Endothelial cell of umbilical vein (primary cell): Measurements from ENCODE around the gene DIO1. TPM values are rescaled to one million over a fixed set of nuclear protein-coding genes. Genes with fewer than 3 reads are reported as not detected.

Source experiments
- BruUV-seq: library from RNA; stranded (reverse); fragments of 400-500 nt; replicated peaks from 2 replicates; lab custom pipeline; 2021; lab: Mats Ljungman, UMichigan
- CTCF ChIA-PET: fragments of 300-600, 350-600 bp; sonication (Branson Sonifier 250); formaldehyde crosslinking; loops from one replicate; lab custom pipeline; 2021; ENCODE audit warnings: antibody characterized with exemption, inconsistent platforms; lab: Charles Lee
- POLR2A ChIA-PET: fragments of 300-600, 350-600 bp; sonication (Branson Sonifier 250); formaldehyde crosslinking; loops from one replicate; lab custom pipeline; 2021; ENCODE audit warnings: antibody characterized with exemption, inconsistent platforms; lab: Charles Lee
- DNase-seq: peaks from one replicate; pipeline ENCODE4 v3.0.0-alpha.2; 2011; ENCODE audit warnings: low read depth, low spot score
- FAIRE-seq: peaks from 2 replicates; lab custom pipeline; 2011; peaks lifted over from hg19 to GRCh38; lab: Jason Lieb, UNC
- H2AFZ ChIP-seq: 2 replicates; pipeline ENCODE4 v1.6.0; 2012; ENCODE audit warnings: low read depth, low read length, control low read depth, inconsistent platforms
- H3K27ac ChIP-seq: 2 replicates; pipeline ENCODE4 v1.5.1; 2011; ENCODE audit warnings: low read depth, mild to moderate bottlenecking, control low read depth, low read length, moderate library complexity; ENCODE audit not compliant: insufficient read depth
- H3K27me3 ChIP-seq, 2 experiments: 2 replicates each; pipeline versions ENCODE4 v1.6.0 to v1.6.1; 2011; ENCODE audit warnings: low read length in 2 of 2, mixed read lengths in 1 of 2; ENCODE audit not compliant: control insufficient read depth in 2 of 2, insufficient read depth in 2 of 2
- H3K36me3 ChIP-seq, 2 experiments: 2 replicates in 1 of 2; 3 replicates in 1 of 2; pipeline ENCODE4 v1.5.1; 2011; ENCODE audit warnings: low read length in 2 of 2, mild to moderate bottlenecking in 1 of 2, moderate library complexity in 1 of 2; ENCODE audit not compliant: control insufficient read depth in 2 of 2, insufficient read depth in 2 of 2; ENCODE audit errors: extremely low read depth in 1 of 2
- H3K4me1 ChIP-seq: 3 replicates; pipeline ENCODE4 v1.5.1; 2011; ENCODE audit warnings: mild to moderate bottlenecking, low read length; ENCODE audit not compliant: control insufficient read depth, insufficient read depth; ENCODE audit errors: extremely low read depth
- H3K4me2 ChIP-seq: 2 replicates; pipeline ENCODE4 v1.6.1; 2011; ENCODE audit warnings: low read length, control low read depth, mixed read lengths; ENCODE audit not compliant: insufficient read depth
- H3K4me3 ChIP-seq, 3 experiments: fragments of 200-600 bp in 1 of 3; sonication (generic), shearing (Covaris generic) in 1 of 3; replicated peaks in 1 of 3; 2 replicates each; pipeline ENCODE4 v1.5.1; 2011 to 2016; ENCODE audit warnings: control low read depth in 3 of 3, low read length in 3 of 3, mild to moderate bottlenecking in 2 of 3, inconsistent platforms in 1 of 3, low read depth in 1 of 3, moderate library complexity in 1 of 3; ENCODE audit not compliant: insufficient read depth in 1 of 3
- H3K79me2 ChIP-seq: 2 replicates; pipeline ENCODE4 v1.6.0; 2012; ENCODE audit warnings: low read length, inconsistent platforms; ENCODE audit not compliant: control insufficient read depth, insufficient read depth
- H3K9ac ChIP-seq: replicated peaks from 2 replicates; pipeline ENCODE3; 2011; ENCODE audit warnings: low read length, control low read depth; ENCODE audit not compliant: insufficient read depth; ENCODE audit errors: extremely low read depth
- H3K9me1 ChIP-seq: replicated peaks from 3 replicates; pipeline ENCODE4 v1.6.0; 2011; ENCODE audit warnings: mild to moderate bottlenecking, low read length; ENCODE audit not compliant: control insufficient read depth, insufficient read depth; ENCODE audit errors: extremely low read depth
- H3K9me3 ChIP-seq: replicated peaks from 2 replicates; pipeline ENCODE4 v1.5.1; 2012; ENCODE audit warnings: low read length, inconsistent platforms; ENCODE audit not compliant: control insufficient read depth, insufficient read depth
- H4K20me1 ChIP-seq: replicated peaks from 2 replicates; pipeline ENCODE3; 2011; ENCODE audit warnings: mild to moderate bottlenecking, low read length; ENCODE audit not compliant: control insufficient read depth, insufficient read depth; ENCODE audit errors: extremely low read depth
- CTCF ChIP-seq, 2 donors: IDR thresholded peaks; 1 replicate in 1 of 2; 2 replicates in 1 of 2; pipeline ENCODE4 v1.5.1; 2011; ENCODE audit warnings: low read length in 2 of 2, mild to moderate bottlenecking in 2 of 2, moderate library complexity in 2 of 2, control low read depth in 1 of 2, inconsistent platforms in 1 of 2, low read depth in 1 of 2; ENCODE audit not compliant: insufficient read depth in 1 of 2; ENCODE audit errors: extremely low read depth in 1 of 2
- EZH2 ChIP-seq: IDR thresholded peaks from 2 replicates; pipeline ENCODE4 v1.6.1; 2012; ENCODE audit warnings: borderline replicate concordance, low read depth, mild to moderate bottlenecking, moderate library complexity, low read length, inconsistent platforms; ENCODE audit not compliant: severe bottlenecking
- FOS ChIP-seq: IDR thresholded peaks from 2 replicates; pipeline ENCODE4 v1.6.1; 2011; ENCODE audit warnings: mild to moderate bottlenecking, low read length, moderate library complexity, borderline replicate concordance; ENCODE audit not compliant: insufficient read depth
- GATA2 ChIP-seq: IDR thresholded peaks from 2 replicates; pipeline ENCODE4 v1.7.0; 2011; ENCODE audit warnings: low read depth, mild to moderate bottlenecking, moderate library complexity, mixed read lengths, low read length; ENCODE audit not compliant: insufficient read length, insufficient read depth
- JUN ChIP-seq: IDR thresholded peaks from 2 replicates; pipeline ENCODE4 v1.6.1; 2011; ENCODE audit warnings: borderline replicate concordance, low read depth; ENCODE audit not compliant: insufficient read length, insufficient read depth
- MAX ChIP-seq: IDR thresholded peaks from 2 replicates; pipeline ENCODE4 v1.6.1; 2011; ENCODE audit not compliant: insufficient read depth, insufficient read length
- MYC ChIP-seq: IDR thresholded peaks from one replicate; pipeline ENCODE4 v1.6.1; 2011; ENCODE audit warnings: mild to moderate bottlenecking, low read depth, low read length
- POLR2A ChIP-seq: IDR thresholded peaks from 2 replicates; pipeline ENCODE4 v1.6.1; 2012; ENCODE audit warnings: low read depth, mild to moderate bottlenecking, control low read depth, low read length
- POLR2AphosphoS5 ChIP-seq: IDR thresholded peaks from 2 replicates; pipeline ENCODE4 v1.6.1; 2012; ENCODE audit warnings: low read depth, mild to moderate bottlenecking, control low read depth, low read length, moderate library complexity; ENCODE audit not compliant: insufficient read depth
- dilution Hi-C: fragments of 300-500 bp; cut with MboI; formaldehyde crosslinking; loops from one replicate; pipeline ENCODE4 v1.15.0; 2019; ENCODE audit warnings: low sequenced_read_pairs; ENCODE audit not compliant: extremely low pct_ligation_motif_present
- intact Hi-C: fragments of 100-400 bp; cut with micrococcal nuclease; formaldehyde crosslinking; loops from one replicate; pipeline ENCODE4 v1.10.0; 2022
- polyA plus RNA-seq, 4 experiments: library from polyadenylated mRNA; depleted of rRNA in 3 of 4; stranded (reverse) in 3 of 4; unstranded in 1 of 4; fragments of >200 nt; gene quantifications; 2 replicates each; pipeline versions ENCODE4 v1.2.1 to v1.2.3, GENCODE V29; 2011 to 2012; ENCODE audit warnings: missing spikeins in 1 of 4
- total RNA-seq: library from RNA; stranded (reverse); gene quantifications from 2 replicates; pipeline ENCODE4 v1.2.3, GENCODE V29; 2021

The DIO1 gene
- total and polyA plus RNA-seq, 2 donors (not counting 3 experiments of a cell fraction or from before 2014, with no cell fraction given), result not detected

GRCh38 chr1:53906121-53906520 is 12.1 kb downstream of the DIO1 start:
- H3K36me3 ChIP-seq, result no peaks in the 10 kb centered on the region
- TF ChIP-seq JUN (no peak), CTCF (IDR thresholded peaks at IDR 0.05; ENCODE audit: extremely low read depth in 1 of 2, insufficient read depth in 1 of 2, low read depth in 1 of 2, low read length in 2 of 2) (no peak), MAX (no peak), MYC (no peak), EZH2 (no peak), POLR2A (no peak), FOS (no peak), POLR2AphosphoS5 (no peak), GATA2 (no peak)
- H3K79me2 ChIP-seq, result no peaks in the 10 kb centered on the region
- no peak overlapping the region for H3K4me2 ChIP-seq
- FAIRE-seq (no peak), DNase-seq (no peak)
- H3K27ac ChIP-seq, result no peak overlapping the region
- CTCF ChIA-PET, result no interaction called here
- H3K9me3 ChIP-seq, result no peaks in the 10 kb centered on the region
- H3K4me1 ChIP-seq, result no peaks in the 10 kb centered on the region
- dilution Hi-C loops, result no loop called here
- H4K20me1 ChIP-seq, result no peaks in the 10 kb centered on the region
- no peaks in the 10 kb centered on the region for H3K9me1 ChIP-seq
- no peak overlapping the region for H3K9ac ChIP-seq
- intact Hi-C loops, result no loop called here
- no TSS peak for BruUV-seq
- no peaks in the 10 kb centered on the region for H3K27me3 ChIP-seq
- no peak overlapping the region for H2AFZ ChIP-seq
- POLR2A ChIA-PET, result no interaction called here
- H3K4me3 ChIP-seq, result no peak overlapping the region
